Neural cell (in vitro differentiated cells): Measurements from ENCODE around the gene PAX3.

Experiments
- EZH2 ChIP-seq: fragments of 200-600, 300-800 bp; shearing (Covaris generic), sonication (generic); IDR thresholded peaks from 2 replicates; pipeline ENCODE4 v1.6.1; 2014; ENCODE audit warnings: antibody characterized with exemption, low read length, borderline replicate concordance, mild to moderate bottlenecking; ENCODE audit not compliant: insufficient read depth, poor library complexity, severe bottlenecking
- MXI1 ChIP-seq: fragments of 450-650 bp; conservative IDR thresholded peaks from 2 replicates; pipeline ENCODE4 v1.6.1; 2014; ENCODE audit warnings: antibody characterized with exemption, mild to moderate bottlenecking; ENCODE audit not compliant: poor library complexity, severe bottlenecking
- POLR2AphosphoS5 ChIP-seq: IDR thresholded peaks from 2 replicates; pipeline ENCODE4 v1.6.1; 2012
- SMC3 ChIP-seq: fragments of 450-650 bp; conservative IDR thresholded peaks from 2 replicates; pipeline ENCODE4 v1.6.1; 2014; ENCODE audit warnings: antibody characterized with exemption, mild to moderate bottlenecking, moderate library complexity; ENCODE audit not compliant: poor library complexity
- TAF1 ChIP-seq: IDR thresholded peaks from 2 replicates; pipeline ENCODE4 v1.6.1; 2012; ENCODE audit warnings: low read depth
- TF ChIP-seq, protein P1 (sequence below): fragments of 450-650 bp; IDR thresholded peaks from 2 replicates; pipeline ENCODE4 v1.5.1; 2014; ENCODE audit warnings: antibody characterized with exemption, mild to moderate bottlenecking, moderate library complexity; ENCODE audit not compliant: poor library complexity, severe bottlenecking

DNA sequence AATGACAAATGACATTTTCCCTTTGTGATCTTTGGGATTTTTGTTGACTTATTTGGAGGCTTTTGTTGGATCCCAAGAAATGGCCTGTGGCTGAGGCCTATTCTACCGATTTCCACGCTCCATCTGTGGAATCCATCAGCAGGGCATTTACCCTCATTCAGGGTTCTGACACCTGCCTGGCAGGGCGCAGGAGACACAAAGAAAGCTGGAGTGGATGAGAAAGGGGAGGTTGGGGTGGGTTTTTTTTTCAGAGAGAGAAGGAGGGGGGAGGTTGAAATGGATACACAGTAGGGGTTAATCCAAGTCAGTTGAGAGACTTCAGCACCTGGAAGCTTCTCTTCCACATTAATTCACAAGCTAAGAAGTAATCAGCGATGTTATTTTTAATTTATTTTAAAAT lies 59.7 kb downstream of the PAX3 start:
- TF ChIP-seq, protein P1, sequence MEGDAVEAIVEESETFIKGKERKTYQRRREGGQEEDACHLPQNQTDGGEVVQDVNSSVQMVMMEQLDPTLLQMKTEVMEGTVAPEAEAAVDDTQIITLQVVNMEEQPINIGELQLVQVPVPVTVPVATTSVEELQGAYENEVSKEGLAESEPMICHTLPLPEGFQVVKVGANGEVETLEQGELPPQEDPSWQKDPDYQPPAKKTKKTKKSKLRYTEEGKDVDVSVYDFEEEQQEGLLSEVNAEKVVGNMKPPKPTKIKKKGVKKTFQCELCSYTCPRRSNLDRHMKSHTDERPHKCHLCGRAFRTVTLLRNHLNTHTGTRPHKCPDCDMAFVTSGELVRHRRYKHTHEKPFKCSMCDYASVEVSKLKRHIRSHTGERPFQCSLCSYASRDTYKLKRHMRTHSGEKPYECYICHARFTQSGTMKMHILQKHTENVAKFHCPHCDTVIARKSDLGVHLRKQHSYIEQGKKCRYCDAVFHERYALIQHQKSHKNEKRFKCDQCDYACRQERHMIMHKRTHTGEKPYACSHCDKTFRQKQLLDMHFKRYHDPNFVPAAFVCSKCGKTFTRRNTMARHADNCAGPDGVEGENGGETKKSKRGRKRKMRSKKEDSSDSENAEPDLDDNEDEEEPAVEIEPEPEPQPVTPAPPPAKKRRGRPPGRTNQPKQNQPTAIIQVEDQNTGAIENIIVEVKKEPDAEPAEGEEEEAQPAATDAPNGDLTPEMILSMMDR, result no peak
- no peak for TF ChIP-seq EZH2
- no peak for TF ChIP-seq TAF1
- TF ChIP-seq POLR2AphosphoS5, result no peak
- no peak for TF ChIP-seq SMC3
- TF ChIP-seq MXI1, result no peak
